HG03135 (cell line): ENCODE measurements around the gene HOXC6.

ENCODE experiments used
- ATAC-seq: cut with Tn5 transposase; IDR thresholded peaks from one replicate; pipeline ENCODE4 v1.9.1; 2021; ENCODE audit warnings: mild to moderate bottlenecking, moderate library complexity; ENCODE audit not compliant: unreplicated experiment

HOXC6 gene

GRCh38 chr12:54012631-54013409 is 15.4 kb upstream of the HOXC6 start:
- ATAC-seq = no peak

DNA sequence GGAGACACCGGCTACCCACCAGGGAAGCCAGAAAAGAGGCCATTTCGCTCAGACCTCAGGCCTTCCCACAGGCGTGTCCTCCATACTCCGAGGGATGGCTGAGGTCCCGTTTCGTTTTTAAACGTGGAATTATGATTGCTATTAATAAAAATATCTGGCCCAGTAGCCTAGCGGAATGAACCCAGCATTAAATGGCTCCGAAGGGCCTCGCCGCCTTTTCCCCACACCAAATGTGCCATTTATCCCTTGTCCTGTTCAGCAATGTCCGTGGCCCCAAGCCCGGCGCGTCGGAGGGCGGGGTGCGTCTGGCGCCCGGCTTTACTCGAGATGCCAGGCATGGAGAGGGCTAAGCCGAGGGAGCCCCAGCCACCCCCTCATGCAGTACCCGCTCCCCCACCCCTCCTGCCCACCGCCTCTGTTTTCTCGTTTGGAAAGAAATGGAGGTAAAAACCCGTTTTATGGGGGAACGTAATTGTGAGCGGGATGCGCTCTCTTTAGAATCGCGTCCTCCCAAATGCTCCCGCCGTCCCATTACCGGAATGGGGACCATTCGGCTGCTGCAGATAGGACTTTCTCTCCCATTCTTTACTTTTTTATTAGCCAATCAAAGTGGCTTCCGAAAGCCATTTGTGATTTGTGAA is 13.7 kb upstream of the HOXC6 start:
- no peak for ATAC-seq

- no peak for ATAC-seq
These were observed 13.0 kb upstream of the HOXC6 start for GRCh38 chr12:54015018-54015931.

DNA sequence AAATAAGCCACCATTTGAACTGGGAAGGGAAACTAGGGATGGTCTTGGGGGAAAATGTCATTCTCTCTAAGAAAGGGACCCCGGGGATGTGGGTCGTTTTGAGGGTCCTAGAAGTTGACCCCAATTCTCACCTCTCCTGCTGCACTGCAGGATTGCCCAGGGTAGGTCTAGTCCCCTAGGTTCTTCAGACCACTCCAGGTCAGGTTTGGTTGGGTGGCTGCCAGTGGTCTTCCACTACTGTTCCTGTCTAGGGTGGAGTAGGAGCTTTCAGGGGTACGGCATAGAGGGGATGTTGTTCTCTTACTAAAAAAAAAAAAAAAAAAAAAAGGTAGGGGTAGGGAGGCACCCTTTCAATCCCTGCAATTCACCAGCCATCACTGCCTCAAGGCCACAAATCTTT is 12.2 kb upstream of the HOXC6 start:
- no peak for ATAC-seq

- no peak for ATAC-seq
These were observed 11.7 kb upstream of the HOXC6 start for GRCh38 chr12:54016478-54016964.

GRCh38 chr12:54017027-54017788 is 11.0 kb upstream of the HOXC6 start:
- ATAC-seq = peak; percentile 21

DNA sequence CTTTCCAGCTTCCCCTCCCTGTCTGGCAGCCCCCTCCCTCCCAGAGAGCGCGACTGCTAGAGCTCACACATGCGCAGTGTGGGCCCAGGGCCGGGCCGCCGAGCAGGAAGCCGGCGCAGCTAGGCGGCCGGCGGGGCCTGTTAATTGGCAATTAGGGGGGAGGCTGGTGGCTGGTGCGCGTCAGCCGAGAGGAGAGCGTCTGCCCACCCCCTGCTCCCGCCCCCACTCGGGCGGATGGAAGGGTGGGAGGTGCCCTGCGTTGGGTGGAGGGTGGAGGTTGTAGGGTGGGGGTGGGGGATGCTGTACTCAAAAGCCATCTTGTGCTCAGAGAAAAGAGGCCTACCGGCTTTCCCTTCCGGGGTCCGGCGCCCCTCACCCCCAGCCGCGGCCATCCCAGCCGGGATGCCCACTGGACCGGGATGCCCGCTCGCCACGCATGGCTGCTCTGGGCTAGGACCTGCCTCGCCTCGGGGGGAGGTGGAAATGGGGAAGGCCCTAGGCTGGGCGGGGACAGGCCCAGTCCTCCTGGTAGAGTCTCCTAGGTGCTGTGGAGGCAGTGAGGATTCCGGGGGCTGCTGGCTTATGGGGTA is 10.3 kb upstream of the HOXC6 start:
- ATAC-seq = peak; percentile 70

DNA sequence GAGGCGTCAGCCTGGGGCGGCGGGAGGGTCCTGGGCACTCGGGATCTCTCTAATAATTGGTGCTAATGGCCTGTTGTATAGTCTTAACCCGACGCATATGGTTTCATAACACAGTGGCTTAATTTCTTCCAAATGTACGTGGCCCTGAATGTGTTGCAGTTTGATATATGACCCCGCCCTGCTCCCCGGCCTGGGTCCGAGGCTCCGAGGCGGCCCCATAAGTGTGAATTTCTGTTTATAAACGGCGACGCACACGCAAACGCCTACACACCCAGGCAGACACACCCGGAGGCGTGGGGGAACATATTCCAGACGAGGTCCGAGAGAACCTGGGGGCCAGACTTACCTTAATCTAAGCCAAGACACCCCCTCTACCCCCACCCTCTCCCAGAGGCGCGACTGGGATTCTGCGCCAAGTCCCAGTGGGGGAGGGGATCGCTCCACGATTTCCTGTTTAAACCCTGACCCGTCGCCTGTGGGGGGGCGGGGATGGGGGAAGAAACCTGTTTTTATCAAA is 9.7 kb upstream of the HOXC6 start:
- no peak for ATAC-seq

- no peak for ATAC-seq
These were observed 9.0 kb upstream of the HOXC6 start for GRCh38 chr12:54019091-54019811.

DNA sequence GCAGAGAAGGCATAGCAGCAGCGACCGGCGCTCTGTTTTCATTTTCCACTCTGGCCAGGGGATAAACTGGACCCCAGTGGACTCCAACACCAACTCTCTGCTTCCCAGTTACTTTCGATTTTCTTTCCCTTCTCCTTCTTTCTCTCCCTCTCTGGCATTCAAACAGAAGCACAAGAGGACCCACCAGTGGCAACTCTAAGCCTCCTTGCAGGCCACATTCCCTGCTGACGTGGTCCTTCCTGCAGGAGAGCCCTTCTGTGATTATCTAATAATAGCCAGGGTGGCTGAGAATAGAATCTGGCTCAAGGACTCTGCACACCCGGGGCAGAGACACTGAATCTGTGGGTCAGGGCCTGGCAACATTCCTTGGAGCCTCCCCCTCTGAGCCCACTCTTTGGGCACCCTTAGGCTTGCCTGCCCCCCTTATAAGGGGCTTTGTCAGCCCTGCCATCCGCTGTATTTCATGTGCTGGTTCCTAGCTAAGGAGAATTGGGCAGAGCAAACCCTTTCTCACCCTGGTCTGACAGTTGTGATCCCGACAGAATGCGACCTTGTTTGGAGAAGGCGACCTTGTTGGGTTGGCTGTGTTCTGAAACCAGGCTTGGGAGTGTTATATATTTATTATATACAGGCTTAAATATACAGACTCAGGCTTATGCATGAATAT is 8.2 kb upstream of the HOXC6 start:
- ATAC-seq = no peak

DNA sequence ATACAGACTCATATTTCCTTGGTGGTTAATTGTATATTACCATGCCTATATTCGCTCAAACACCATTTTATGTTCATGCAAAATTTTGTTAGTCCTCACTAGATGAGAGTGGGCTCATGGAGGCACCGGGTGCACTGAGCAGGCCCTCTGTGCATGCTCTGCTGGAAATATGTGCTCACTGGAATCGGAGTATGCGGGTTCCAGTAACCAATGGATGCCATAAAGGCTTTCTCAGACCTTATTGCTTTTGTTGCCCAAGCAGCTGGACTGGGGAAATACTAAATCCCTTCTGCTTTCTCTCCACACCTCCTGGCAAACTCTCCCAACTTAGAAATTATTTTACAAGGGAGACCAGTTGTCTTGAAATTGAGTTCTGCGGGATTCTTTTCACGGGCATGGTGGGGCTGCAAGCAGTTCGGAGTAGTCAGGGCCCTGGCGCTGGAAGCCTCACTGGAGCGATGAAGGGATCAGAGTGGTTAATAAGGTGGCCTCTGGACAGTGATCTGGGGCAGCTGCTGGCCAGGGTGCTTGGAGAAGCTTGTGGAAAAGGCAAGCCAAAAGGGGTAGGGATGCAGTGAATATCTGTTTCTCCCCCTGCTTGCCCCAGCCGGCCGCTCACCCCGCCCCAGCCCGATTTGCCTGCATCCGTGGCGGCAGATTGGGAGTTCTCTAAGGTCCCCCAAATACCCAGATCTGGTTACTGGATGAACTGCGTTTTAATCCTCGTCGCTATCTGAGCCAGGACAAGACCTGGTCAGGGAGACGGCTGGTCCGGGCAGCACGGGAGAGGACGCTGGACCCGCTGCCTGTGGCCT is 7.4 kb upstream of the HOXC6 start:
- ATAC-seq = no peak

DNA sequence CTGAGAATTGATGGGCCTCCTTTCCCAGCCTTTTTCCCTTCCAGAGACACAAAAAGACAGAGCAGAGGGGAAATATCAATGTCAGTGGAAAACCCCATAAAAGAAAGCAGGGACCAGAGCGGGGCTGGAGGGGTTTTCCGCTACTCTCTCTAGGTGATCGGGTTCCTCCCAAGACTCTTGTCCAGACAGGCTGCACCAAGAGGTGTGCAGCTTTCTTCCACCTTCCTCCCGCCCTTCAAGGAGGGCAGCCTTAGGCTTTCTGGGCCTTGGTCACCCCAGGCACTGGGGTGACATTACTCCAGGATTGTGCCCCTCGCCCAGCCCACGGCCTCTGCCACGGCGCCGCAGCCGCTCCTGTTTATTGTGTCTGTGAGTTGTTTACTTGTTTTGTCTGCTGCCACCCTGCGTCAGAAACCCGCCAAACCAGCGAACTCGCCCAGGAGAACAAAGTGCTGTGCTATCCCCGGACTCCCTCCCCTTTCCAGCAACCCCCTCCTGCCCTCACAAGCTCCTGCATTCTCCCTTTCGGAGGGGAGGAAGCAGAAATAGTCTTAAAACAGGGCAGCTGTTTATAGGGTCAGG is 6.7 kb upstream of the HOXC6 start:
- ATAC-seq = no peak

DNA sequence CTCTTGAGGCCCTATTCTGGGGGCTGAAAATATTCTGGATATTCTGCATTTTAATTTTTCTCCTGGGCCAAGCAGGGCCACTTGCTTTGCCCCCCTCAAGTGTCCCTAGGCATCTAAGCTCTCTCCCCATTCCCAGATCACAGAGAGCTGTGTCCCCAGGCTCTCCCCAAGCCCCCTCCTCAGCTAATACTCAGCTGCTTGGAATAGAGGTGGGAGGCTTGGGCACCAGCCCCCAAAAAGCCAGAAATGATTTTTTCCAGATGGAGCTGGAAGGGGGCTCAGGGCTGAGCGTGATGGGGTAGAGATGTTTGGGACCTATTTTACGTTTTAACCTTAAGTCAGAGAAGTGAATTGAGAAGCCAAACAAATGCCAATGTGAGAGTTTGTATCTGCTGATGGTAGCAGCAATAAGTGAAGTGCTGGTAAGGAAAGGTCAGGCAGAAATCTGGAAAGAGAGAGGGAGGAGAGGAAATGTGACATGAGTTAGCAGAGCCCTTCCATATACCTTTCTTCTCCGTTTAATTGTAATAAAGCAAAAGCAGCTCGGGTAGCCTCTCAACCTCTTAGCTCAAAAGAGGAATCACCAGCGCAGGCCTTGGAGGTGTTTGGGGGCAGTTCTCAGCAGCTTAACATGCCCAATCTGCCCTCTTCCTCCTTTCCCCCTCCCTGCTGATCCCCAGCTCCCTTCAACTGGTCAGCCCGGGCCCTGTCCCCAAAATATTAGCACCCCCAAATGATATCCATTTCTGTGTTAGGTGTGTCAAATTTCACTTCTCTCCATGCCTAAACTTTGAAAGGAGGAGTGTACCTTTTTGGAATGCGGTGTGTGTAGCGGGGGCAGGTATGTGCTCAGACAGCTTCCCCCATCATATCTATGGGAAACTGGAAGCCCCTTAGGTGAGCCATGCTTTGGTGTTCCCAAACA is 5.0 kb upstream of the HOXC6 start:
- ATAC-seq = no peak

- no peak for ATAC-seq
These were observed 4.1 kb upstream of the HOXC6 start for GRCh38 chr12:54024127-54024526.

GRCh38 chr12:54024581-54025305 is 3.5 kb upstream of the HOXC6 start:
- ATAC-seq = no peak
